HepG2 (cell line): ENCODE measurements around the gene NAV2. TPM values are rescaled to one million over a fixed set of nuclear protein-coding genes. Genes with fewer than 3 reads are reported as not detected.

Source experiments
- AKAP8 ChIP-seq: sonication (generic); formaldehyde crosslinking; IDR thresholded peaks from 2 replicates; pipeline ENCODE4 v1.5.1; 2020; ENCODE audit warnings: mild to moderate bottlenecking, missing genetic modification reagents
- FOXA3 ChIP-seq: IDR thresholded peaks from 2 replicates; pipeline ENCODE4 v1.6.1; 2016; ENCODE audit warnings: missing genetic modification reagents, missing compliant biosample characterization
- GABPB1 ChIP-seq: IDR thresholded peaks from 2 replicates; pipeline ENCODE4 v1.6.1; 2016; ENCODE audit warnings: mild to moderate bottlenecking, missing genetic modification reagents, moderate library complexity, missing compliant biosample characterization
- IRF2 ChIP-seq: IDR thresholded peaks from 2 replicates; pipeline ENCODE4 v1.6.1; 2018; ENCODE audit warnings: missing genetic modification reagents, missing compliant biosample characterization
- MED1 ChIP-seq: sonication (generic); formaldehyde crosslinking; IDR thresholded peaks from 2 replicates; pipeline ENCODE4 v1.4.0; 2020; ENCODE audit warnings: missing genetic modification reagents
- SIN3A ChIP-seq: IDR thresholded peaks from 2 replicates; pipeline ENCODE4 v1.6.1; 2011; ENCODE audit warnings: low read depth, mild to moderate bottlenecking, control low read depth, low read length, borderline replicate concordance
- SMAD1 ChIP-seq: sonication (generic); formaldehyde crosslinking; IDR thresholded peaks from 2 replicates; pipeline ENCODE4 v1.4.0; 2020; ENCODE audit warnings: missing genetic modification reagents, low read depth, mild to moderate bottlenecking, borderline replicate concordance
- TOE1 ChIP-seq: sonication (generic); formaldehyde crosslinking; IDR thresholded peaks from 2 replicates; pipeline ENCODE4 v1.4.0; 2020; ENCODE audit warnings: mild to moderate bottlenecking, missing genetic modification reagents
- ZBTB8A ChIP-seq: sonication (generic); formaldehyde crosslinking; IDR thresholded peaks from 2 replicates; pipeline ENCODE4 v1.4.0; 2020; ENCODE audit warnings: mild to moderate bottlenecking, low read depth, missing genetic modification reagents, borderline replicate concordance
- ZC3H4 ChIP-seq: sonication (generic); formaldehyde crosslinking; IDR thresholded peaks from 2 replicates; pipeline ENCODE4 v1.4.0; 2020; ENCODE audit warnings: missing genetic modification reagents, borderline replicate concordance
- ZFP1 ChIP-seq: IDR thresholded peaks from 2 replicates; pipeline ENCODE4 v1.6.1; 2016
- ZMAT3 ChIP-seq: sonication (generic); formaldehyde crosslinking; conservative IDR thresholded peaks from 2 replicates; pipeline ENCODE4 v1.7.0; 2021; ENCODE audit warnings: missing genetic modification reagents
- ZNF124 ChIP-seq: sonication (generic); formaldehyde crosslinking; IDR thresholded peaks from 2 replicates; pipeline ENCODE4 v1.4.0; 2020; ENCODE audit warnings: missing genetic modification reagents
- ZNF138 ChIP-seq: sonication (generic); formaldehyde crosslinking; IDR thresholded peaks from 2 replicates; pipeline ENCODE4 v1.5.0; 2020; ENCODE audit warnings: mild to moderate bottlenecking, low read depth, missing genetic modification reagents
- ZNF143 ChIP-seq: sonication (generic); formaldehyde crosslinking; IDR thresholded peaks from 2 replicates; pipeline ENCODE4 v1.4.0; 2020; ENCODE audit warnings: missing genetic modification reagents
- ZNF335 ChIP-seq: sonication (generic); formaldehyde crosslinking; IDR thresholded peaks from 2 replicates; pipeline ENCODE4 v1.4.0; 2020; ENCODE audit warnings: missing genetic modification reagents
- ZNF343 ChIP-seq: sonication (generic); formaldehyde crosslinking; IDR thresholded peaks from 2 replicates; pipeline ENCODE4 v1.4.0; 2020; ENCODE audit warnings: mild to moderate bottlenecking, missing genetic modification reagents
- ZNF383 ChIP-seq: sonication (generic); formaldehyde crosslinking; IDR thresholded peaks from 2 replicates; pipeline ENCODE4 v1.4.0; 2020; ENCODE audit warnings: missing genetic modification reagents, mild to moderate bottlenecking, borderline replicate concordance
- ZNF563 ChIP-seq: sonication (generic); formaldehyde crosslinking; IDR thresholded peaks from 2 replicates; pipeline ENCODE4 v1.8.0; 2022; ENCODE audit warnings: mild to moderate bottlenecking, moderate library complexity, missing genetic modification reagents
- ZNF572 ChIP-seq: sonication (generic); formaldehyde crosslinking; IDR thresholded peaks from 2 replicates; pipeline ENCODE4 v1.5.1; 2020; ENCODE audit warnings: mild to moderate bottlenecking, missing genetic modification reagents
- ZNF766 ChIP-seq: sonication (generic); formaldehyde crosslinking; IDR thresholded peaks from 2 replicates; pipeline ENCODE4 v1.5.0; 2020; ENCODE audit warnings: missing genetic modification reagents, borderline replicate concordance
- ZNF772 ChIP-seq: sonication (generic); formaldehyde crosslinking; IDR thresholded peaks from 2 replicates; pipeline ENCODE4 v1.5.0; 2020; ENCODE audit warnings: mild to moderate bottlenecking, missing genetic modification reagents
- ZNF782 ChIP-seq: sonication (generic); formaldehyde crosslinking; IDR thresholded peaks from 2 replicates; pipeline ENCODE4 v1.4.0; 2020; ENCODE audit warnings: missing genetic modification reagents, mild to moderate bottlenecking, borderline replicate concordance
- ZNF841 ChIP-seq: sonication (generic); formaldehyde crosslinking; IDR thresholded peaks from 2 replicates; pipeline ENCODE4 v1.8.1; 2023; ENCODE audit warnings: missing genetic modification reagents, borderline replicate concordance
- ZNF883 ChIP-seq: sonication (generic); formaldehyde crosslinking; IDR thresholded peaks from 2 replicates; pipeline ENCODE4 v1.5.1; 2020; ENCODE audit warnings: mild to moderate bottlenecking, missing genetic modification reagents; ENCODE audit errors: not compliant biosample characterization
- polyA plus RNA-seq, 8 experiments: library from polyadenylated mRNA; depleted of rRNA in 3 of 8; stranded (reverse) in 7 of 8; unstranded in 1 of 8; fragments of >200 nt; fragmentation: Illumina TruSeq in 4 of 8; extraction: Trizol in 4 of 8; gene quantifications; 2 replicates each; pipeline versions ENCODE4 v1.2.1 to v1.2.3, GENCODE V29; 2011 to 2016; ENCODE audit warnings: low read depth in 4 of 8, missing spikeins in 1 of 8, mixed read lengths in 1 of 8; ENCODE audit not compliant: insufficient read depth in 1 of 8
- total RNA-seq, 5 experiments: library from RNA; depleted of rRNA; stranded (reverse); fragments of >200 nt; fragmentation: Illumina TruSeq; extraction: Trizol; gene quantifications; 2 replicates each; pipeline ENCODE4 v1.2.3, GENCODE V29; 2016; ENCODE audit warnings: low read depth in 1 of 5
- TF ChIP-seq, protein P1 (sequence below): IDR thresholded peaks from 2 replicates; pipeline ENCODE4 v1.6.1; 2012; ENCODE audit warnings: low read length, improper control_type of control experiment
- TF ChIP-seq, protein P2 (sequence below): sonication (generic); formaldehyde crosslinking; IDR thresholded peaks from 2 replicates; pipeline ENCODE4 v1.5.0; 2020; ENCODE audit warnings: missing genetic modification reagents

NAV2 gene
- total and polyA plus RNA-seq, 2 of the 13 experiments (the other 11 are each of a cell fraction or from before 2014, with no cell fraction given) = 9.3 to 34.6 TPM

DNA sequence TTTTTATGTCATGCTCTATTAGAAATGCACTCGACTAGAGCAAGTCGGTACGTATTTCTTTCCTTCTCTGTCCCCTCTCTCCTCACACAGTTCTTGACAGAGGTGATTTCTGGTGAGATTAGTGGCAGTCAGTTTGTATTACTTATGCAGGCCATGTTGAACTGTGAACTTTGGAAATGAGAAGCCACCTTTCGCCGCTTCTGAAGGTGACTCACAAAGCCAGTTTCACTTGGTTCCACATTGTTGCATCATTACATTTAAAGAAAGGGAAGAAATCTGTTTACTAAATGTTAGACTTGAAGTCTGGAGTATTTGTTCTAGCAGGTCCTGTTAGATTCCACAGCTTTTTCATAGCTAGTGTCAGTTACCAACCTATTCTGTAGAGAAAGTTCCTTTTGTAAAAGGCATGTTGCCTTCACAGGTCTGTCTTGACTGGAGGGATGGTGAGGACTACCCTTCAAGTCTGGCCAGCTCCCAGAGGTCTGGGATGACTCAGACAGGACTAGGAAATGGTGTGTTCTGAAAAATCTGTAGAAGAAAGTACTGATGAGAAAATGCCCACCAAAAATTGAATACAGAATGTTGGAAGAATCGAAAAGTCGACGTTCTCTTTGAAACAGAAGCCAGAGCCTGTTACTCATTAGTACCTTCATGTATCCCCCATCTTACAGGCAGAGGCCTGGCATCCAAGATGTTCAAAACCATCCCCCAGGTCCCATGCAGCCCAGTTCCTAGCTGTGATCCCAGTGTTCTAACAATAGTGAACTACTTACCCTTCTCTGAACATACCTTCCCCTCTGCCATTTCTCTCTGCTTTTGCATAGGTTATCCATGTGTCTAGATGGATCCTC lies 266.3 kb downstream of the NAV2 start (continued):
- no peak for TF ChIP-seq ZBTB8A
- TF ChIP-seq, protein P1, sequence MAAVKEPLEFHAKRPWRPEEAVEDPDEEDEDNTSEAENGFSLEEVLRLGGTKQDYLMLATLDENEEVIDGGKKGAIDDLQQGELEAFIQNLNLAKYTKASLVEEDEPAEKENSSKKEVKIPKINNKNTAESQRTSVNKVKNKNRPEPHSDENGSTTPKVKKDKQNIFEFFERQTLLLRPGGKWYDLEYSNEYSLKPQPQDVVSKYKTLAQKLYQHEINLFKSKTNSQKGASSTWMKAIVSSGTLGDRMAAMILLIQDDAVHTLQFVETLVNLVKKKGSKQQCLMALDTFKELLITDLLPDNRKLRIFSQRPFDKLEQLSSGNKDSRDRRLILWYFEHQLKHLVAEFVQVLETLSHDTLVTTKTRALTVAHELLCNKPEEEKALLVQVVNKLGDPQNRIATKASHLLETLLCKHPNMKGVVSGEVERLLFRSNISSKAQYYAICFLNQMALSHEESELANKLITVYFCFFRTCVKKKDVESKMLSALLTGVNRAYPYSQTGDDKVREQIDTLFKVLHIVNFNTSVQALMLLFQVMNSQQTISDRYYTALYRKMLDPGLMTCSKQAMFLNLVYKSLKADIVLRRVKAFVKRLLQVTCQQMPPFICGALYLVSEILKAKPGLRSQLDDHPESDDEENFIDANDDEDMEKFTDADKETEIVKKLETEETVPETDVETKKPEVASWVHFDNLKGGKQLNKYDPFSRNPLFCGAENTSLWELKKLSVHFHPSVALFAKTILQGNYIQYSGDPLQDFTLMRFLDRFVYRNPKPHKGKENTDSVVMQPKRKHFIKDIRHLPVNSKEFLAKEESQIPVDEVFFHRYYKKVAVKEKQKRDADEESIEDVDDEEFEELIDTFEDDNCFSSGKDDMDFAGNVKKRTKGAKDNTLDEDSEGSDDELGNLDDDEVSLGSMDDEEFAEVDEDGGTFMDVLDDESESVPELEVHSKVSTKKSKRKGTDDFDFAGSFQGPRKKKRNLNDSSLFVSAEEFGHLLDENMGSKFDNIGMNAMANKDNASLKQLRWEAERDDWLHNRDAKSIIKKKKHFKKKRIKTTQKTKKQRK = no peak
- TF ChIP-seq ZNF782 = no peak
- no peak for TF ChIP-seq ZNF883 (CRISPR knock-in tag)
- TF ChIP-seq ZMAT3 (CRISPR knock-in tag) = no peak
- no peak for TF ChIP-seq ZNF766
- TF ChIP-seq ZNF841 (CRISPR knock-in tag) = no peak
- TF ChIP-seq, protein P2, sequence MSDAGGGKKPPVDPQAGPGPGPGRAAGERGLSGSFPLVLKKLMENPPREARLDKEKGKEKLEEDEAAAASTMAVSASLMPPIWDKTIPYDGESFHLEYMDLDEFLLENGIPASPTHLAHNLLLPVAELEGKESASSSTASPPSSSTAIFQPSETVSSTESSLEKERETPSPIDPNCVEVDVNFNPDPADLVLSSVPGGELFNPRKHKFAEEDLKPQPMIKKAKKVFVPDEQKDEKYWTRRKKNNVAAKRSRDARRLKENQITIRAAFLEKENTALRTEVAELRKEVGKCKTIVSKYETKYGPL (CRISPR knock-in tag) = no peak
- TF ChIP-seq ZFP1 (CRISPR knock-in tag) = no peak
- TF ChIP-seq ZNF772 (CRISPR knock-in tag) = peak; percentile 22; the same call in 1 of the 2 replicates
- peak; percentile 78 for TF ChIP-seq FOXA3 (CRISPR knock-in tag)
- 0 out of 2 replicates have a peak, but pooled peaks have one; percentile 77 for TF ChIP-seq ZC3H4 (CRISPR knock-in tag)
- TF ChIP-seq AKAP8 (CRISPR knock-in tag) = no peak
- no peak; the same call in 1 of the 2 replicates for TF ChIP-seq GABPB1 (CRISPR knock-in tag)
- TF ChIP-seq ZNF138 (CRISPR knock-in tag) = no peak
- no peak for TF ChIP-seq ZNF124
- TF ChIP-seq ZNF572 (CRISPR knock-in tag) = no peak
- TF ChIP-seq SMAD1 (CRISPR knock-in tag) = no peak
- no peak for TF ChIP-seq ZNF563 (CRISPR knock-in tag)
- TF ChIP-seq TOE1 (CRISPR knock-in tag) = no peak
- no peak for TF ChIP-seq ZNF343 (CRISPR knock-in tag)
- no peak for TF ChIP-seq ZNF143
- no peak for TF ChIP-seq ZNF383
- TF ChIP-seq ZNF335 (CRISPR knock-in tag) = 0 out of 2 replicates have a peak, but pooled peaks have one; percentile 41
- peak; percentile 89 for TF ChIP-seq MED1 (CRISPR knock-in tag)
- no peak for TF ChIP-seq SIN3A
- TF ChIP-seq IRF2 = peak; percentile 77
